HG03575 (cell line): ENCODE data around the gene PGM2.

Source experiments
- ATAC-seq: cut with Tn5 transposase; IDR thresholded peaks from one replicate; pipeline ENCODE4 v1.9.1; 2021; ENCODE audit not compliant: unreplicated experiment, insufficient number of reproducible peaks, low FRiP score; ENCODE audit errors: extremely low read depth

Gene PGM2

DNA sequence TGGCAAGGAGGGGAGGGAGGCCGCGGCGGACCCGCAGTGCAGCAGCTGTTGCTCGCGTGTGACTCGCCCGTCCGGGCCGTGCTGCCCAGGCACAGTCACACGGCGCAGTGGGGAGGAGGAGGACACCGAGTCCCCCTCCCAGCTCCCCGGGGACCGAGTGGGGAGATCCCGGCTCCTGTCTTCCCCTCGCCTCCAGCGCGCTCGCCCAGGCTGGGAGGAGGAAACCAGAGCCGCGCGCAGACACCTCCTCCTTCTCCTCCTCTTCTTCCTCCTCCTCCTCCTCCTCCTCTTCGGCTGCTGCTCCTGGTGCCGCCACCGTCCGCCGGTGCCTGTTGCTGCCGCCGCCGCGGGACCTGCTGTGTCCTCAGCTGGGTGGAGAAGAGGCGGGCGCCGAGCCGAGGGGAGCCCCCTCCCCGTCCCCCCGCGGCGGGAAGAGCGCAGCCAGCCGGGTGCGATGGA, 64.3 kb downstream of the PGM2 start, which contains the start of gene TBC1D1:
Gene TBC1D1, plus strand, starts transcription at position 284 of the 459 bp plus-strand sequence. CDS start 11,012 bp downstream, outside the sequence.
- no peak for ATAC-seq

DNA sequence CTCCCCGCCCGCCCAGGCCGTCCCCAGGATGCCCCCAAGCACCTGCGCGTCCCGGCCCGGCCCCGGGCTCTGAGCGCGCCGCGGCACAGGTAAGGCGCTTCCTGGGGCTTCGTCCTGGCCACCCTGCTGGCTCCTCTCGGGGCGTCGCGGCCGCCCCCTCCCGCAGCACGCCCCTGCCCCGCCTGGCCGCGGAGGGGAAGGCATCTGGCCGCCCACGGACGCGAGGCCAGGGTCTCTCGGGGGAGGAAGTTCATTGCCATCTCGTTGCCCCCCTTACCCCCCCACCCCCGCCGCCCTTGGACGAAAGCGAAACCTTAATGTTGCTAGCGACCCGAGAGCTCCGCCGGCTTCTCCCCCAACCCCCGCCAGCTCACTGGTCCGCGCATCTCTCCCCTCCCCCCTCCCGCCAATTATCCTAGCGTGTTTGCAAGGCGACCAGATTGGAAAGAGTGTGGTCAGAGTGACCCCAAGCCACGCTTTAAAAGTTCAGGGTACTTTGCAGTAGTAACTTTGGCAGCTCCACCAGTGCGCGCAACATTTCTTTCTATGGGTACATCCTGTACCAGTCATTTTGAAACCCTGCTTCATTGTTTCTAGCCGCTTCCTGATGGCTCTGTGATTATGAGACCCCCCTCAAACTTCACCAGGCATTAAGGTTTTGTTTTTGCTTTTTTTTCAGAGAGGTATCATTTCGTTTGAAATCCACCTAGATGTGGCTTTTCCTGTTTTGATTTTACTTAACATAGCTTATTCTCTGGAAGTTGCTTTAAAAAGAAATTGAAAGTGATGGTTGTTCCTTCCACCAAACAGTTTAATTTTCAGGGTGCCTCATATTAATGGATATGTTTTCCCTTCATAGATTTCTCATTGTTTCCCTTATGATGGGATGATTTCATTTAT, 65.0 kb downstream of the PGM2 start:
- ATAC-seq, result peak; percentile 61

DNA sequence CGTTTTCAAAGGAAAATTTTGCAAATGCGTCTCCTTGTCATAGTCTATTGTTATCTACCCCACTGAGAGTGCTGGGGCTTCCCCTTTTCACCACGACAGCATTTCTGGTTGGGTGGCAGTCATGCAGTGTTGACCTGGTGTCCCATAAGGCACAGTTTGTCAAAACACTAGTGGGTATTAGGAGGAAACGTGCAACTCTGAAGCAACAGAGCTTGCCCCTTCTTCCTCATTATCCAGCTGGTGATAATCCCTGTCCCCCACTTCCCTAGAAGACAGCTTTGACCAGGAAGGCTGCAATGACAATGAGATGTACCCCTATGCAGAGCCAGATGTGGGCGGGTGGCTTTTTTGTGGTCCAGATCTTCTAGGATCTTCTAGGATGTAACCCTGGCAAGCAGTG, 66.2 kb downstream of the PGM2 start:
- ATAC-seq, result peak; percentile 30

DNA sequence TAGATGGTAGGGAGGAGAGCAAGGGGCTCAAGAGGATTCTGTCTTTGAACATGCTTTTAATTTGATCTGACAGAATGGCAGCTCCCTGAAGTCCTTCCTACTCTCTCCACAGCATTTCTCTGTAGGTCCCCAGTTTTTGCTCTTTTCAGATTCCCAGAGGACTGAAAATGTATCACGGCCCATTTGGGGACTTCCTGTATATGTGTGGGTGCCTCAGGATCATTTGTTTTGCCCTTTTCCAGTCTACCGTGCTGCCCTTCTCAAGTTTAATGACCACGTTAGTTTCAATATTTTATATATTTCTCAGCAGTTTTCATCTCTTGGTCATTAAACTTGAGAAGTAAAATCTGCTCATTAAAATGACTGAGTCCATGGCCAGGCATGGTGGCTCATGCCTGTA, 66.7 kb downstream of the PGM2 start:
- ATAC-seq, result no peak

DNA sequence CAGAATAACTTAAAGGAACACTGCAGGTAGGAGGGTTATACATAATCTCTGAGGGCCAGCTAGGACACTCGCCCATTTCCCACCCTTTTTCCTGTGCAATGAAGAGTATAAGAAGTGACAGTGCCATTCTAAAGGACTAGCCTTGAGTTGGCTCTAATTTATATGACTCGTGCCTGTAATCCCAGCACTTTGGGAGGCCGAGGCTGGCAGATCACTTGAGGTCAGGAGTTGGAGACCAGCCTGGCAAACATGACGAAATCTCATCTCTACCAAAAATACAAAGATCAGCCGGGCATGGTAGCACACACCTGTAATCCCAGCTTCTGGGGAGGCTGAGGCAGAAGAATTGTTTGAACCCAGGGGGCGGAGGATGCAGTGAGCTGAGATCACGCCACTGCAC, 68.8 kb downstream of the PGM2 start:
- ATAC-seq, result no peak

DNA sequence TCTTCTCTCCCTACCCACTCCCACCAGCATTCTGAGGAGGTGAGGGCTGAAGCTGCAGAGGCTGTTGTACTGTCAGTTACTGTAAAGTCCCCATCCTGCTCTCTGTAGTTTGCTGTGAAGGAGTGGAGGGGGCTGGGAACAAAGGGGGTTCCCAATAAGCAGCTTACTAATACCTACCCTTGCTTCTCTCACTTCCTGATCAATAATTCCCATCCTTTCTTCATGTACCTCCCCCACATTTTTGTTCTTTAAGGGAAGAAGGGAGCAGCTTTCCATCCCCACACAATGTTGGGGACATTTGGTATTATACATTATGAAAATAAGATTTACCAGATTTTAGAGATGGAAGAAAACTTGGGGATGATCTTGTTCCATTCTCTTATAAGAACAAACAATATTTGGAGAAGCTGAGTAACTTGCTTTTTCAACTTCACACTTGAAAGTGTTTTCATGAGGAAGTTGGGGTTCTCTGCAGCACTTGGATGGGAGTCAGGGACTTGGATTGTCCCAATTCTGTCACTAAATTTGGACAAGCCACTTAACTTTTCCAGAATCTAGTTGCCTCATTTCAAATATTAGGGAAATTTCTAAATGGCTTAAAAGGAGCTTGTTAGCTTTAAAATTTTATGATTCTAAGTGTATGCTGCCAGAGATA, 69.8 kb downstream of the PGM2 start:
- no peak for ATAC-seq

DNA sequence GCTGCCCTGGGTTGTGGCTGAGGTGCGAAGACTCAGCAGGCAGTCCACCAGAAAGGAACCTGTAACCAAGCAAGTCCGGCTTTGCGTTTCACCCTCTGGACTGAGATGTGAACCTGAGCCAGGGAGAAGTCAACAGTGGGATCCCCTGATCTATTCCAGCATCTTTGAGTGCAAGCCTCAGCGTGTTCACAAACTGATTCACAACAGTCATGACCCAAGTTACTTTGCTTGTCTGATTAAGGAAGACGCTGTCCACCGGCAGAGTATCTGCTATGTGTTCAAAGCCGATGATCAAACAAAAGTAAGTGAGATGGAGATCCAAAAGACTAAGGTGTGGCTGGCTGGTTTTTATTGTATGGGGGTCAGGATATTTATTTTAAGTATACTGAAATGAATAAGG, 75.7 kb downstream of the PGM2 start:
- no peak for ATAC-seq

DNA sequence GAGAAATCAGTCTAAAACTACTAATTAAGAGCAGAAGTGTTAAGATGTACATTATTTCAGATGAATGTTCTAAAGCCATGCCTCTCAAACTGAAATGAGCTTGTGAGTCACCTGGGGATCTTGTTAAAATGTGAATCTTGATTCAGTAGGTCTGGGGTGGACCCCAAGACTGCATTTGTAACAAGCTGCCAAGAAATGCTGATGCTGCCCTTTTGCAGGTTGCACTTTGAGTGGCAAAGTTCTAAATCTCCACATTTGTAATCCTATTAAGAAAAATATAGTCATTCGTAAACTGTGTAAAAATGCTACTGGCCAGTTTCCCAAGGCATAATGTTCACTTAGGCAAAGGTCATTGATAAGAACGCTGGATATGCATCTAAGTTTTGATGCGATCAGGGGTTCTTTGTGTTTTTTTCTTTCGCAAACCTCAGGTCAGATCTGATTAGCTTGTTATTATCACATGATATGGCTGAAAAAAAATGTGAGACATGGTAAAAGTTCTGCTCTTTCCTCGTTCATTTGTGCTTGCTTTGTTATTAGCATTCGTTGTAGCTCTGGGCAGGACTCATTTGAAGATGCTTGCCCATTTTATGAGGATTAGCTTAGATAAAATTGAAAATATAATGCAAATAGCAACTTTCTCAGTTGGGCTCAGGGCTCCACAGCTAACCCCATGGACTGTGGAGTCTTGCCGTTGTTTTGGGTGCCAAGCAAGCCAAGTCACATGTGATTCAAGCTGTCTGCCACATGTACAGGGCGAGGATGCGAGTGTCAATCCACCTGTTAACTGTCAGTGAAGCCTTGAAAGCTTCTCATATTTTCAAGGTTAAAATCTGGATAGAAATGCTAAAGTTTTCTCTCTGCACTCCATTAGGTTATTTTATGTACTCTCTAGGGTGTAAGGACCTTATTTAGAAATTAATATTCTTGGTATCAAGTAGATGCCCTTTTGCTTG, 76.5 kb downstream of the PGM2 start:
- no peak for ATAC-seq

GRCh38 chr4:37903901-37904300, 77.4 kb downstream of the PGM2 start:
- ATAC-seq, result no peak

DNA sequence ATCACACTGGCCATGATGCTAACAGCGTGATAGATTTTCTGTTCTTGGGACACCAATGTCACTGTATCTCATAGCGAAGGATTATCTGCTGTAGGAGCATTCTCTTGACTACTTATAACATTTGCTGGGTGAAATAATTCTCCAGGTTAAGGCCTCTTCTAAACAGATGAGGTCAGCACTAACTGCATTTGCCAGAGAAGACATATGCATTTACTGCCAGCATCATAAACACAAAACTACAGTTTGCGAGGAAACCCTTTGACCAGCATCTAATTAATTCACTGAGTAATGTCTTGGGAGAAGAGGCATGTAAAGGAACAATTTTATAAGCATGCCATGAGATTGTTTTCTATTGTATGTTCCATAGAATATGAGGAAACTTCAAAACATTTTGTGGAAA, 78.3 kb downstream of the PGM2 start:
- ATAC-seq, result no peak

GRCh38 chr4:37905533-37906169, 79.2 kb downstream of the PGM2 start:
- no peak for ATAC-seq

DNA sequence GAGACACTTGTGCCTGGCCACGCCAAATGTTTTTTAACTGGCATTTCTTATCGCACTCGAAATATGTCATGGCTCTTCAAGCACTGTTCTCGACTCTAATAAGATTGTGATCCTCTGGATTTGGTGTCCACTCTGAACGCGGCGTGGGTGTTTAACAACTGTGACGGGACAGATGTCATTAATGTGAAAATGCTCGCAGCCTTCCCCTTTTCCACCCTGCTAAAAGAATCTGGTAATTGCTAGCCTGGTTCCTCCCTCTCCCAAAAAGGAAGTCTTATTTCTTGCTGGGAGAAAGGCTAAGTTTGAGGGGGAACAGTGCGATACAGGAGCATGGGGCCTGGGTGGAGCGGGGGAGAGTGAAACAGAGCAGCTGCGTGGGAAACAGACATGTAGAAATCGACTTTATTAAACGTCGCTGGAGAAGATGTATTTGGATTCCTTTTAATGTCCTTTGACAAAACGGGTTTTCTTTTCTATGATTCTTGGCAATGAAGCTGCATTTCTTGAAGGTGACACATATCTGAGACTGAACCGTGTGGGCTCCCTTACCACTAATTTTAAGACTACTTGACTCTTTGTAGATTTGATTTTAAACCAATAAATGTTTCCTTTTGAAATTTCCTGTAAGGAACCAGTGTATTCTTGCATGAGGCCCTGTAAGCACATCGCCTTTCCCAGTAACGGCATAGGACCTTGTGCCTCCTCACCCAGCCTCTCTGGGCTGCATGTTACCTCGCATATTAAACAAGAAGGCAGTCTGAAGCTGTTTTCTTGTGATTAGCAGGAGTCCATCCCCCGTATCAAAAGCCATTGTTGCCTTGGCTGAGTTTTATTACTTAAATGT, 82.2 kb downstream of the PGM2 start:
- no peak for ATAC-seq

DNA sequence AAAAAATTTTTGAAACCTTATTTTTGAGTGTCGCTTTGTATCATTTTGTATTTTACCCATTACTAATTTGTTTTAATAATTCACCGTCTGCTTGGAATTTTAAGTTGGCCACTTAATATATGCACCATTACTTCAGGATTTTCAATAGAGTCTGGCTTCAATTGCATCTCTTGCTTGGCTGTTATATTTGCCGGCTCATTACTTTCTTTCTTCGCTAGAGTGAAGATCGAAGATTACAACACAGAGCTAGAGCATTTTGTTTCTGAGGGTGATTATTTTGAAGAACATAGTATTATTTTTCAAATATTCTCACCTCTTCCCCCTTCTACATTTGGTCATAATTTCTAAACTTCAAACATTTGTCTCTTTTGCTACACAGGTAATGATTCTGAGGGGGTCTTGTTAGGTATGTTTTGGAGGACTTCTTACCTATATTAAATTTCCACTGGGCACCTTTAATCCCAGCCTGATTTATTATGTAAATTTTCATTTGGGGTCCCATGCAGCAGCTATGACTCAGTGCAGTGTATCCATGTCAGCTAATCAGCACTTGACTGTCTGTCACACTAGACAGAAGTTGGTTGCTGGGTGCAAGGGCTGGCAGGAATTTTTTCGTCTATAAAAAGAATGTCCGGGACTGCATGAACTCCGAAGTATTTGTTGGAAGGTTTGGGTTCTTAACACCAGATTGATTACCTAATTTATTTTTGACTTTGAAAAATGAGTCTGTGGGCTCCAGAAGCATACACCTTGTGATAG, 83.0 kb downstream of the PGM2 start:
- no peak for ATAC-seq

DNA sequence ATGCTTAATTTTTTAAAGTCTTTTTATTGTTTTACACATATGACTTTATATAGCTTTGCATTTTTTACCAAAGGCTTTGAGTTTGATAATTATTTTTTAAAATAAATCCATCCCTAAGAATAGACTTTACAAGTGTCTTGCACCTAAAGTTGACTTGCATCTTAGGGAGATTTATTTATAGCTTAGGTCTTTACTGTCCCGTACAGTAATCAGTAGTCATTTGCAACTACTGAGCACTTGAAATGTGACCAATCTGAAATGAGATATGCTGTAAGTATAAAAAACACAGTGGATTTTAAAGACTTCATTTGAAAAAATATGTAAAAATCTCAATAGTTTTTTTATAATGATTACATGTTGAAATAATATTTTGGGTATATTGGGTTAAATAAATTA, 83.6 kb downstream of the PGM2 start:
- no peak for ATAC-seq
